HG02642 (cell line): ENCODE data around the gene XCL1.
"Not testable (repeated sequence)": the region's sequence is repeated elsewhere in the genome, so short reads cannot be mapped to it uniquely, and the experiment has no call there.

Experiments used
- ATAC-seq: cut with Tn5 transposase; IDR thresholded peaks from one replicate; pipeline ENCODE4 v1.9.1; 2021; ENCODE audit warnings: mild to moderate bottlenecking; ENCODE audit not compliant: unreplicated experiment, poor library complexity

XCL1 gene

GRCh38 chr1:168567007-168567406 is 9.4 kb upstream of the XCL1 start:
- ATAC-seq, result no peak

GRCh38 chr1:168567568-168567967 is 8.8 kb upstream of the XCL1 start:
- no peak for ATAC-seq

- no peak for ATAC-seq
These were observed 8.1 kb upstream of the XCL1 start for GRCh38 chr1:168568346-168568745.

- no peak for ATAC-seq
These were observed 5.8 kb upstream of the XCL1 start for GRCh38 chr1:168570652-168571051.

DNA sequence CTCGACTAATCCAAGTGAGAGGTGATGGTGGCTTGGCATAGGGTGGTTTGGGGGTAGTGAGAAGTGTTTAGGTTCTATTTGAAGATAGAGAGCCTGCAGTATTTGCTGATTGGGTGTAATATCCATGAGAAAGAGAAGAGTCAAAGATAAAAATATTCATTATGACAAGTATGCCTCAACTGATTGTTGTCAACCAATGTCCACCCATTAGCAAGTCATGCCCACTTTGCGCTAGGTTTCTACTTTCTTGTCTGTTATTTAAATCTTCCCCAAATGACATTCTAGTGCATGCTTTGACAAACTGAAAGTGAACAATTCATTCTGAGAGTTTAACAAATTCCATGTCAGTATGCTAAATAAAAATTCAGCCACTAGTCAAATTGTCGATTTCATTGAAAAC is 3.8 kb upstream of the XCL1 start:
- ATAC-seq, result no peak

GRCh38 chr1:168574234-168574633 is 2.2 kb upstream of the XCL1 start:
- ATAC-seq, result not testable (repeated sequence)

DNA sequence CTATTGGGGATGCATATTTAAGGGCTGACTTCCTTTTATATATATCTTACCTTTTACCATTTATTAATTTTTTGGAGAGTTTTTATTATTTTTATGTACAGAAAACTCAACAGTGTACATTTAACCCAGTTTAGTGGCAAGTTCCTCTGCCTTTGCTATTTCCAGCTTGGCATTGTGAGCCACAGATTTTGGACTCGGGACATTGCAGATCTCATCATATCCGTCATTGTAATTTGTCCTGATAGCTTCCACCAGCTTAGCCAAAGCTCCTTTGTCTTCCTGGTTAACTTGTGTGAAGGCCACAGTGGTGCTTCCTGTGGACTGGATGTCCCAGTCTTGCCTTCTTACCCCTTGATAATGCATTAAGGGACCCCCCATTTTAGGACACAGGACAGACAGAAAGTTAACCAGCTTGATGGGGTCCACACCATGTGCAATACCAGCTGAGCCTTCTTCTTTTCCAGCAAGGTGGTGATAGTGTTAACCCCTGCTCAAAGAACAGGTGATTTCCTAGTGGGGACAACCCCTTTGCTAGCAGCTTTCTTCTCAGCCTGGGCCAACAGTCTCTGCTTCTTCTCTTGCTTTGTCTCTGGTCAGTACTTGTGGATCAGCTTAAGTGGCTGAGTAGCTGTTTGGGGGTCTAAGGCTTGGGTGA is 2.3 kb downstream of the XCL1 start:
- ATAC-seq, result not testable (repeated sequence)

DNA sequence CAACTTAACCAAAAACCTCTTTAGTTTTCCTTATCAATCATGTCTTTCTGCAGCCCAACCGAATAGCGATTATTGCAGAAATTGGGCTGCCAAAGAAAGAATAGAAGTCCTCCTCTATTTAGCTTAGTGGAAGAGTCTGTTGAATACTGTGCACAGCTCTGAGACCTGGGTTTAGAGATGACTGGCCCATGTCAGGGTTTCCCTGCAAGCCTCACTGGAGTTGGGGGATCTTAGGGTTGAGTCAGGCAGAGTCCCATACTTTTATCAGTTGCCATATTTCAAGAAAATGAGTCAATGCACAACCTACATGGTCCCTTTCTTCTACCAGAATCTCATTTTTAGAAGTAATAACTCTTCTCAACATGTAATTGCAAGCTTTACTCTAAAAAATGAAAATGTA is 3.9 kb downstream of the XCL1 start:
- not testable (repeated sequence) for ATAC-seq

GRCh38 chr1:168580991-168581390 is 4.6 kb downstream of the XCL1 start:
- not testable (repeated sequence) for ATAC-seq

DNA sequence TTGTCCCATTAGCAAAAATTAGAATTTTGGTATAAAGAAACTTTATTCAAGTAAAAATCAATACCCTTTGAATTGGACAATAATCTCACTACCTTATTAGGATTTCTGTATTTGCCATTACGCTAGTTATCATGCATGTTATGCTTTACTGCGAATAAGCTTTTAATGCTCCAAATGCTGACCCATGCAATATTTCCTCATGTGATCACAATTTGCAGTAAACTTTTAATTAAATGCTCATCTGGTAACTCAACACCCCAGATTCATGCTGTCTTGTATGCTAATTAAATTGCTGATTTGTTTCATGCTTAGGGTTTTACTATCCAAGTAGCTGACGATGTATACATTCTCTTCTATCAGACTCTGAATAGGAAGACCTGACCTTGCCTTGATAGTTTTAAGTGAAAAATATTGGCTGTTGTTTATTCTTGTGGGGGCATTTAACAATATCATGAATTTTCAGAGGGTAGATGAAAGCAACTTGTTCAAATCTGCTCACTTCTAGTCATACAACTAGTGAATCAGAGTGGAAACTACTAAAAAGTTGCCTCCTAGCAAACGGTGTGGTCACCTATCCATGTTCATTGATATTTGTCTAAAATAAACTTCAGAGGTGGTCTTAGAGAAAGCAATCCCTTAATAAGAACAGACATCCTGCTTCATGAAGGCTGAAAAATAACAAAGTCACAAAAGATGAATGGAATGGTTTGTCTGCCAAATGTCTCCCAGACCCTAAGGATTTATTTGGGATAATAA is 5.6 kb downstream of the XCL1 start:
- no peak for ATAC-seq

DNA sequence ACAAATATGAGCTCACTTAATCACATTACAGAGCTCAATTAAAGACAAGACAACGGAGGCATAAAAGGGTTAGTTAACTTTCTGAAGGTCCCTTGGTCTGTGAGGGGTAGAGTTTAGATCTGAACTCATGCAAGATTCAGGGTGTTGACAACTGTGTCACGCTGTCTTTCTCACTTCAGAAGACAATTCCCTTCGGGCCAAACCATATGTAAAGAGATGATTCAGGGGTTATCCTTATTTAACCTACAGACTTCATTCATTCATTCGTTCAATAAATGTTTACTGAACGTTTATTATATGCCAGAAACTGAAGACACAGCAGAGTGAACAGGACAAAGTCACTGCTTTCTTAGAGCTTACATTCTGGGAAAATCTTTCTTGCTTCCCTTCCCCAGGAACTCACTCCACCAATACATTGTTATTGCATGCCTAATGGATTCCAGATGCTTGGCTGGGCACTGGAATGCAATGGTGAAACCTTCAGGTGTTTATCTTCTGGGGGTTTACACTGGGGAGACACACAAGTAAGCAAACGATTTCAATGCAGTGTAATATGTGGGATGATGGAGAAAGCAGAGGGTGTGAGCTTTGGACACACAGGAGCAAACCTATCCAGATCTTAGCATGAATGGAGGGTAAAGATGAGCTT is 6.4 kb downstream of the XCL1 start:
- ATAC-seq, result no peak

DNA sequence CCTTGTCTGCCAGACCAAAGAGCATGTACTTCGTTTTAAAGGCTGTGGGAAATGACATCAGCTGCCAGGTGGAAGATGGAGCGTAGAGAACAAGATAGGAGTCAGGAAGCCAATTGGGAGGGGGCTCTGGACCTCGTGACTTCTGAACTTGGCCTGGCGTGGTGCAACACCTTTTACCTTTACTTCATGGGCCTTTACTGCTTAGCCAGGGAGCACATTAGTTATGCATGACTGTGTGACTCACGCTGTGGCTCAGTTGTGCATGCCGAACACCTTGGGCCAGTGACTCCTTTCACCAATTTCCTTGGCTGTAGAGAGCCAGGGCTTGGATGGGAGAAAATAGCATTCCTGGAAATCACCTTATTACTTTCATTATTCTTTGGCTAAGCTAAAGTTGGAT is 7.2 kb downstream of the XCL1 start:
- ATAC-seq, result no peak

DNA sequence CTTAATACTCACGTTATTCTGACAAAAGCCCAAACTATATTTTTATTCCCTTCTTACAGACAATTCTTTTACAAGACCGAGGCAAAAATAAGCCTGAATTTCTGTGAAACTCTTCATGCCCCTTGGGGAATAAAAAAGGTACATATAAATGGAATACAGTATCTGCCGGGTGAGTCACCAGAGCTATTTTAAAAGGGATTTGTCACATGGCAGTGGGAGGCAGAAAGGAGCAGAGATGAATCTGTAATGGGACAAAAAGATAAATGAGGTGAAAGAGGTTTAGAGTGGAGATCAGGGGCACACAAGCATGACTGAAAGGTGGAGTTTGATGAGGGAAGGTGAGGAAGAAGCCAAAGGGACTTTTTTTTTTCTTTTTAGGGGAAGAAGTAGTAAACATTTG is 8.8 kb downstream of the XCL1 start:
- ATAC-seq, result no peak

DNA sequence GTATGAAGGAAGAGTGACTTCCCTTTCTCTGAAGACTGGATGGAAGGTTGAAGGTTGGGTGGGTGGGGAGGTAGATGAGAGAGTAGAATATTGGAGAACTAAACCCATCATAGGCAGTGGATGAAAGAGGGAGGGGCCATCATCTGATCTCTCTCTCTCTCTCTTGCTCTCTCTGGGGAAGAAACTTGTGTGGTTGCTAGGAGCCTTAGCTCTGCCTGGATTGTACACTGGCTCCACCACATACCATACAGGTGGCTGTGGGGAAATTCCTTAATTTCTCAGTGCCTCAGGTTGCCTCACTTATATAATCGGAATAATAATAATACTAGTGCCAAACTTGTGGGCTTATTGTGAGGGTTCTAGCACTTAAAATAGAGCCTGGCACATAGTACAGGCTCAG is 9.5 kb downstream of the XCL1 start:
- ATAC-seq, result no peak

DNA sequence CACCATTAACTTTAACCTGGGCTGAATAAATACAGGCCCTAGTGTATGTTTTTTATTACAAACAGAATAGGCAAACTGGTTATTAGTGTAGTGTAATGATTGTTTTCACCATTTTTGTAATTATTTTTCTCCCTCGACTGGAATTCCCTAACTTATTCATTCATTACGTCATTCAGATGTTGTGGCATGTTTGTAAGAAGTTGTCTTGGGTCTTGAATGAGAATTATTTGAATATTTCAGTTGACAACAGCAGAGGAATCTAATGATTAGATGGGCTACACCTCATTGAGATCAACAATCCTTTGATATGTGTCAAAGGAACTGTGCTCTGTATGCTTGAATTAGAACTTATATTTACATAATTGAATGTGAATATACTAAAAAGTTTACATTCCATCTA is 12.8 kb downstream of the XCL1 start:
- no peak for ATAC-seq

GRCh38 chr1:168591066-168591465 is 14.7 kb downstream of the XCL1 start:
- no peak for ATAC-seq

- ATAC-seq, result no peak
These were observed 15.3 kb downstream of the XCL1 start for GRCh38 chr1:168591641-168592250.

- not testable (repeated sequence) for ATAC-seq
These were observed 19.0 kb downstream of the XCL1 start for GRCh38 chr1:168595403-168595802.

DNA sequence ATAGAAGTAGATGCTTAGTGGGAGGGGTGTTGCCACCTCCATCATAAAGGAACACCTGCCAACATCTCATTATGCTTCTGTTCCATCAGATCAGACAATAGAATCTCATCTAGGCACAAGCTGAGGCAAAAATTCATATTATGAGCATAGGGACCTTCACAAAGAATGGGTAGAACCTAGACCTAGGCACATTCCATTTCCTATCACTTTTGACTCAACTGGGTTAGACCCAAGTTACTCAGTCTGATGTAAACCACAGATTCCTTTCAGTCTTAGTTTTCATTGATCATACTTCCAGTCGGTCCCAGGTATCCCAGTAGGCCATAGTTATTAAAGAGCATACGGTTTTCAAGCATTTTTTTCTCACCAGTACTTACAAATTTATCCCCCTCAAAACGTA is 21.7 kb downstream of the XCL1 start:
- ATAC-seq, result no peak

GRCh38 chr1:168598892-168599291 is 22.5 kb downstream of the XCL1 start:
- no peak for ATAC-seq

DNA sequence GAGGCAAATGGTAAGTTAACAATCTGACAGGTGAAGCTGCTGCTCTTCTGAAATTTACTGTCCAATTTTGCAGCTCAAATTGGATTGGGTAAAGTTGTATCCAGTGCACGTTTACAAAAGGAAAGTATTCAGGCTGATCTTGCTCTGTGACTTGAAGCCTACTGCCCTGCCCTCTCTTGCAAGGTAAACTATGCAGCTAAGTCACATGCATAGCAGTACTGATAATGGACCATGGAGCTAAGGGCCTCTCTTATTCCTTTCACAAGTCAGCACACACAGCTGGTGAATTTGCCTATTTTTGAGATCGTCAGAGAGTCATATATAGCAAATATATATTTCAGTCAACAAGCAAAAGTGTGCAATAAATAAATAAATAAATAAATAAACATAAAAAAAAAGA is 23.2 kb downstream of the XCL1 start:
- no peak for ATAC-seq
